HG03521 (cell line): Measurements from ENCODE around the gene LRRC3.
"Not testable (repeated sequence)": the region's sequence is repeated elsewhere in the genome, so short reads cannot be mapped to it uniquely, and the experiment has no call there.

ENCODE experiments used
- ATAC-seq: cut with Tn5 transposase; IDR thresholded peaks from one replicate; pipeline ENCODE4 v1.9.1; 2021; ENCODE audit warnings: mild to moderate bottlenecking, moderate library complexity; ENCODE audit not compliant: unreplicated experiment

Gene LRRC3

GRCh38 chr21:44477131-44477530 lies 21.8 kb downstream of the LRRC3 start:
- ATAC-seq, result no peak

GRCh38 chr21:44477712-44478111 lies 22.4 kb downstream of the LRRC3 start:
- ATAC-seq, result no peak

DNA sequence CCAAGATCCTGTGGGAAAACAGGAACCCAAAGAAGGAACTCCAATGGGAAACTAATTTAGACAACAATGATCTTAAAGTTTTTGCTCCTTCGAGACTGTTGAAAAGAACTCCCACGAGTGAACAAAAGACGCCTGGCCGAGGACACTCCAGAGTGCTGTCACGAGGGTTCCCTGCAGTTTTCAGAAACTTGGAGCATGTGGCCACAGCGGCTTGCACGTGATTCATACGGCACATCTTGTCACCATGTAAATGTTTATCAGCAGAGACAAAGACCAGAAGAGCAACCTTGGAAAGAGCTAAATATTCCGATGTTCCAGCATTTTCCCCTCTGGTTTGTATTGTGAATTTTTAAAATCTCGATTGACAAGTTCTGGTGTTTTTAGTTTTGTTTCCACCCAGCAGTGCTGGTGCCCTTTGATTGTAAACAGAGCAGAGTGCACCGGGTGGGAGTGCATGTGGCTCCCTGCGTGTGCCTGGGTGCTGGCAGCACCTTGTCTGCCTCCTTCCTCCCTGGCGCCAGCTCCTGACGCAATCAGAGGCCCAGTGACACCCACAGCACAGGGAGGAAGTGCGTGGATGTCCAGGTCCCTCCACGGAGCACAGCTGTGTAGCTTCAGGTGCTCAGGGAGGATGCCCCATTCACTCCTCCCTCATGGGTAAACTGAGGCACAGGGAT lies 23.0 kb downstream of the LRRC3 start:
- ATAC-seq, result no peak

GRCh38 chr21:44478801-44479167 lies 23.5 kb downstream of the LRRC3 start:
- no peak for ATAC-seq

DNA sequence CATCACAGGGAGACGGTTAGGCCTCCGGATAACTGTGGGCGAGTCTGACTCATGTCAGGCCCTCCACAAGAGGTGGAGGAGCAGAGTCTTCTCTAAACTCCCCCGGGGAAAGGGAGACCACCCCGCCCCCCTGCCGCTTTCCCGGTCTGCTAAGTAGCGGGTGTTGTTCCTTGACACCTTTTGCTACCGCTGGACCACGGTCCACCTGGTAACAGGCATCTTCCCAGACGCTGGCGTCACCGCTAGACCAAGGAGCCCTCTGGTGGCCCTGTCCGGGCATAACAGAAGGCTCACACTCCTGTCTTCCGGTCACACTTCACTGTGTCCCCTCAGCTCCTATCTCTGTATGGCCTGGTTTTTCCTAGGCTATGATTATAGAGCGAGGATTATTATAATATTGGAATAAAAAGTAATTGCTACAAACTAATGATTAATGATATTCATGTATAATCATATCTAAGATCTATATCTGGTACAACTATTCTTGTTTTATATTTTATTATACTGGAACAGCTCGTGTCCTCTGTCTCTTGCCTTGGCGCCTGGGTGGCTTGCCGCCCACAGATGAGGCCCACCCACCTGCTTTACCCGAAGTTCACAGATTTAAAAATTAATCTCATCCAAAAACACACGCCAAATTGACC lies 24.4 kb downstream of the LRRC3 start:
- ATAC-seq, result not testable (repeated sequence)

DNA sequence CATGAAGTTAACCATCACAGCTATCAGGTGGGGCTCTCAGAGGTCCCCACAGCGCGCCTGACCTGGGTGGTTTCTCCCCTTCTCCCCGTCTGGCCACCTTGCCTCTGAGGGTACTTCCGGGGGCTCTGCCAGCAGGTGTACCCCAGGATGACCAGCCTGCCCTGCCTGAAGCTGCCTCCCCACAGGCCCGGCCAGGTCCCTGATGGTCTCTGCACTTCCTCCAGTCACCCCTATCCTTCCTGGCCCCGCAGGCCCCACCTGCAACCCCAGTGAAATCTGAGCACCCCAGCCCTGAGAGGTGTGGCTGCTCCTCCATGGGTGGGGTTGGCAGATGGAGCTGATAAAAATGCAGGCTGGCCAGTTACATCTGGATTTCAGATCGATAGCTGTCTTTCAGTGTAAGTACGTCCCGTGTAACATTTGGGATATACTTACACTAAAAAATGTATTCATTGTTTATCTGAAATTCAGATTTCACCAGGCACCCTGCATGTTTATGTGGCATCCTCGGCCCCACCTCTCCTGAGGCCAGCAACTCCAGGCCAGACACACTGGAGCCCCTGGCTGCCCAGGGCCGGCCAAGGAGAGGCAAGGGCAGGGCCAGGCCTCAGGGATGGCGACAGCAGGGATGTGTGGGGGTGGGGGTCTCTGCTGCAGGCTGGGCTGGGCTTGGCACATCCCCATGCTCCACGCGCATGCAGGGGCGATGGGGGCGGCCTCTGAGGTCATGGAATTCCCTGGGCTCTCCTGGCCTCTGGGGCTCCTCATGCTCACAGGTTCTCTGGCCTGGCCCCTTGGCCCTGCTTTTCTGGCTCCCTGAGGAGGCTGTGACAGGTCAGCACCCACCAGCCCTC lies 25.1 kb downstream of the LRRC3 start:
- no peak for ATAC-seq

DNA sequence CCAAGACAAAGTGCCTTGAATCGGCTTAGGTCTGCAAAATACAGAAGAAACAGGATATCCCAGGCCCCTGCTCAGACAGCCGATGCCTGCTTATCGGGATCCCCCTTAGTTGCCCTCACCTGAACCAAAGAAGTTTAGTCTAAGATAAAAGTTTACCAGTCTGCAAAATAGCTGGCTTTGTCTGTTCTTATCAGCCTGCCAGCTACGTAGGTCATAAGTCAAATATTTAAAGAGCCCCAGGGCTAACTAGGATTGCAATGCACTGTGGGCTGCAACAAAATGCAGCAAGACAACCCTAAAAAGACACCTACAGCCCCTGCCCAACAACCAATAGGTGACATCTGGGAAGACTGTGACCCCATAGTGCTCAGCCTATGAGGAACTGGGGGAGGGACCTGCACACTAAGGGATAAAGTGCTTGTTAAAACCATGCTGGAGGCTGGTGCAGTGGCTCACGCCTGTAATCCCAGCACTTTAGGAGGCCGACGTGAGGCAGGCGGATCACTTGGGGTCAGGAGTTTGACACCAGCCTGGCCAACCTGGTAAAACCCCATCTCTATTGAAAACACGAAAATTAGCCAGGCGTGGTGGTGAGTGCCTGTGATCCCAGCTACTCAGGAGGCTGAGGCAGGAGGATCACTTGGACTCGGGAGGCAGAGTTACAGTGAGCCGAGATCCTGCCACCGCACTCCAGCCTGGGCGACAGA lies 27.4 kb downstream of the LRRC3 start:
- no peak for ATAC-seq

- ATAC-seq, result no peak
Observed at GRCh38 chr21:44483288-44484237, 28.3 kb downstream of the LRRC3 start.

GRCh38 chr21:44484498-44485253 lies 29.4 kb downstream of the LRRC3 start:
- no peak for ATAC-seq

- ATAC-seq, result no peak
Observed at GRCh38 chr21:44485254-44485793, 30.0 kb downstream of the LRRC3 start.

DNA sequence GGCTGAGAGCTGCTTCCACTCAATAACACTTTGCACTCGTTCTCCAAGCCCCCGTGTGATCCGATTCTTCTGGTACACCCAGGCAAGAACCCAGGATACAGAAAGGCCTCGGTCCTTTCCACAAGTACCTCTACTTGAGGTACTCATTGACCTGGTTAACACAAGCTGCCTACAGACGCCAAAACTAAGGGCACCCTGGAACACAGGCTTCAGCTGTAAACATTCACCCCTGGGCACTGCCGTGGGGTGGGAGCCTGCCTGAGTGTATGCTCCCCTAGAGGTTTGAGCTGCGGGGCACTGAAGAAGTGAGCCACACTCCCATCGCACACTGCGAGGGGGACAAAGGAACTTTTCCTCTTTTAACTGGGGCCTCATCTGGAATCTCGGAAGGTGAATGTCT lies 30.5 kb downstream of the LRRC3 start:
- no peak for ATAC-seq

GRCh38 chr21:44486302-44486701 lies 31.0 kb downstream of the LRRC3 start:
- ATAC-seq, result no peak

GRCh38 chr21:44487831-44488230 lies 32.5 kb downstream of the LRRC3 start:
- no peak for ATAC-seq

DNA sequence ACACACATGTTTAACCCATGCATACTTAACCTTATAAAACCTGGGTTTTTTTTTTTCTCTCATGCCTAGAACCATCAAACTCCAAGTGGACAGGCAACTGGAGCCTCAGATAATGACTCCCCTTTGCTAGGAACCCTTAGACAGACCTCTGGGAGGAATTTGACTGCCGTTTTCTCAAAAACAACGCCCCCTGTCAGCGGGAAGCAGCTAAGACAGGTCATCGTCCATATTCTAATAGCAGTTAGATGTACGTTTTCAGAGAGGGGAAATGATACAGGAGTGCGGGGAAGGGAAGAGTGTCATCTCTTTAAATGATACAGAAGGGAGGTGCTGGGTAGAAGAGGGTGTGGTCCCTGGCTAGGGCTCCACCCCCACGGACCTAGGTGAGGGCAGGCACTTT lies 34.7 kb downstream of the LRRC3 start:
- no peak for ATAC-seq

- ATAC-seq, result no peak
Observed at GRCh38 chr21:44490405-44490804, 35.1 kb downstream of the LRRC3 start.

- no peak for ATAC-seq
Observed at GRCh38 chr21:44490816-44491215, 35.5 kb downstream of the LRRC3 start.

DNA sequence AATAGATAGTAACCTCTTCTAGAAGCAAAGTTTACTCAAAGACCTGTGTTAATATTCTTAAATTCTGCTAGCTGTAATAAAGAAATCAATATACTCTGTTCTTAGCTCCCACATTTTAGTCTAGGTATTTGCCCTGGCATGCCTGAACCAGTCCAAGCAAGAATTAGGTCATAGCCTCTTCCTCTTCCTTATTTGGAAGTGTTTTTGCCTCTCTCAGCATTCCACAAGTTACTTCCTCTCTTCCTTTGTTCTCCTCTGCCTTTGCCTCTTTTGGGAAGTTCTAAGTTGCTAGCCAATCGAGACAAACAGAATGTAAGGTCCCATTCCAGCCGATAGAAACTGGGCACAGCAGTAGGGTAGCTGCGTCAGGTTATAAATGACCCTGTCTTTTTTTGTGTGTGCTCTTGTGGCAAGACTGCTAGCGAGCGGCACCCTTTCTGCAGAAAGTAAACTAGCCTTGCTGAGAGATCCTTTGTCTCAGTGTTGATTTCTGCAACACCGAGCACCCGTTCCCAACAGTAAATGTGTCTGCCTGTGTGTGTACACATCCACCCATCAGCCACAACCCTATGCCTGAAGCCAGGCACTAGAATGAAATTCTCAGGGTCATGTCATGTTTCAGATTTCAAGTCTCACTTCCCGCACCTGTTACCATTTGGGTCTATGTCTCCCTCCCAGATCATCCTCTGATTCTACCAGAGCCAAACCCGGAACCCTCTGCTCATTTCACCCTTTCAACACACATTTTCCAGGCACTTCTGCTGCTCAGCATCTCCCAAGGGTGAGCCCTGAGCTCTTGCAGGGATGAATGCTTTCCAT lies 37.5 kb downstream of the LRRC3 start:
- no peak for ATAC-seq

DNA sequence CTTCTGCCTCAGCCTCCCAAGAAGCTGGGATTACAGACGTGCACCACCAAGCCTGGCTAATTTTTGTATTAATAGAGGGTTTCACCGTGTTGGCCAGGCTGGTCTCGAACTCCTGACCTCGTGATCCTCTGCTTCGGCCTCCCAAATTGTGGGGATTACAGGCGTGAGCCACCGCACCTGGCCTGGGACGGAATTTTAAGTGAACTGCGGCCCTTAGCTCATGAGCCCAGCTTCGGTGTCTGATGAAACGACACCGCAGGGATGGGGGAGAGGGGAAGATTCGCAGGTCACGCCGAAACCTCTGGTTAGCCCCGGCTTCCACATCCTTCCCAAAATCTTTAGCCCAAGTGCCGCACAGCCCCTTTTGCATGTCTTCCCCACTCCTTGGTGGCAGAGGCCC lies 39.1 kb downstream of the LRRC3 start:
- ATAC-seq, result no peak
